HL-60 (cell line): ENCODE measurements around the gene SLC38A9.

Experiments
- CTCF ChIP-seq: IDR thresholded peaks from one replicate; pipeline ENCODE4 v1.5.1; 2011; ENCODE audit warnings: low read length, control low read depth, inconsistent platforms; ENCODE audit not compliant: insufficient read depth
- REST ChIP-seq: IDR thresholded peaks from 2 replicates; pipeline ENCODE4 v1.6.1; 2012; ENCODE audit warnings: low read depth; ENCODE audit not compliant: insufficient replicate concordance

DNA sequence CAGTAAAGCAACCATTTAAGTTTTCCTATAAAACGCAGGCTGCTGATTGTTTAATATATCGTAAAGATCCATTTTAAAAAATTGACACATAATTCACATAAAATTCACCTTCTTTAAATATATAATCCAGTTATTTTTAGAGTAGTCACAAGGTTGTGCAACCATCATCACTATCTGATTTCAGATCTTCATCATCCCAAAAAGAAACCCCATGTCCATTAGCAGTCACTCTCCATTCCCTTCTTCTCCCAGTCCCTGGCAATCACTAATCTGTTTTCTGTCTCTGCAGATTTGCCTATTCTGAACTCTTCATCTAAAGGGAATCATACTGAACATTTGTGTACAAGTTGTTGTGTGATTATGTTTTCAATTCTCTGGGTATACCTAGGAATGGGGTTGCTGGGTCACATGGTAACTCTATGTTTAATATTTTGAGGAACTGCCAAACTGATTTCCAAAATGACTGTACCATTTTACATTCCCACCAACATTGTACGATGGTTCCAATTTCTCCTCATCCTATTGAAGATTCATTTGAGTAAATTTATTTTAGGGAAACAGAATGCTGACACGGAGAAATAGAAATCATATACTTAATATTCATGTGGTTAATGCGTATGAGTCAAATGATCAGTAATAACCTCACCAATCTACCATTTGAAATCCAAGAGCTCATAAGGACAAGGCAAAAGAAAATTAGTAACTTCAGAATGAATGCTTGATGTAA, 119.6 kb downstream of the SLC38A9 start:
- no peak for TF ChIP-seq REST
- TF ChIP-seq CTCF: no peak
